ENCODE results near the gene TCEAL7. TPM values are rescaled to one million over a fixed set of nuclear protein-coding genes. Genes with fewer than 3 reads are reported as not detected.

The TCEAL7 gene
- total and polyA plus RNA-seq, 2 experiments from 2014 or later, result 7.3 to 17.2 TPM

GRCh38 chrX:103369479-103369878, 39.4 kb downstream of the TCEAL7 start:
- H3K36me3 ChIP-seq (ENCODE audit: insufficient read depth), result no peaks in the 10 kb centered on the region
- Mint-ChIP-seq H3K36me3 (ENCODE audit: low read depth) (no peaks in the 10 kb centered on the region), H3K9me3 (no peaks in the 10 kb centered on the region), H3K27me3 (ENCODE audit: insufficient read depth, low read depth, poor library complexity) (peaks cover 2% of the 10 kb centered on the region), H3K27ac (no peak overlapping the region), H3K4me1 (peaks cover 17% of the 10 kb centered on the region), H3K4me3 (no peak overlapping the region)
- no peak overlapping the region for H3K4me3 ChIP-seq
- H4K20me1 ChIP-seq (replicated peaks; ENCODE audit: insufficient read depth), result no peaks in the 10 kb centered on the region
- no peaks in the 10 kb centered on the region for H3F3A ChIP-seq (replicated peaks; ENCODE audit: low read depth)
- TF ChIP-seq EZH2phosphoT487 (IDR thresholded peaks at IDR 0.05; ENCODE audit: unreplicated experiment) (no peak), ETS1 (IDR thresholded peaks at IDR 0.05) (no peak), ZNF114 (CRISPR knock-in tag; IDR thresholded peaks at IDR 0.05) (no peak), REST (IDR thresholded peaks at IDR 0.05; ENCODE audit: unreplicated experiment) (no peak), ZNF331 (CRISPR knock-in tag; IDR thresholded peaks at IDR 0.05; ENCODE audit: low read depth) (no peak), CREB1 (CRISPR knock-in tag; IDR thresholded peaks at IDR 0.05; ENCODE audit: low read depth) (no peak), EZH2 (IDR thresholded peaks at IDR 0.05; ENCODE audit: low read depth, unreplicated experiment) (no peak), JUNB (IDR thresholded peaks at IDR 0.05; ENCODE audit: unreplicated experiment) (no peak), STAT1 (IDR thresholded peaks at IDR 0.05; ENCODE audit: unreplicated experiment) (no peak), CTCF (conservative IDR thresholded peaks at IDR 0.05; ENCODE audit: low read depth in 2 of 2) (no peak), ZNF462 (CRISPR knock-in tag; IDR thresholded peaks at IDR 0.05) (no peak), POLR2AphosphoS5 (IDR thresholded peaks at IDR 0.05; ENCODE audit: low read depth) (no peak), NANOG (IDR thresholded peaks at IDR 0.05; ENCODE audit: borderline replicate concordance) (no peak)
- ATAC-seq, result no peak
- no peaks in the 10 kb centered on the region for H3K79me2 ChIP-seq (replicated peaks; ENCODE audit: insufficient read depth)
- H3K27me3 ChIP-seq (ENCODE audit: insufficient read depth), result no peaks in the 10 kb centered on the region
- H3K4me2 ChIP-seq, result no peak overlapping the region
- H3K9me2 ChIP-seq (ENCODE audit: insufficient read depth), result no peaks in the 10 kb centered on the region
- no peak overlapping the region for H2AFZ ChIP-seq
- DNase-seq (ENCODE audit: low spot score), result no peak
- H3K27ac ChIP-seq (ENCODE audit: low read depth), result no peak overlapping the region
- peaks cover 18% of the 10 kb centered on the region for H3K4me1 ChIP-seq (ENCODE audit: insufficient read depth)

Data from GM23338 (cell line).